Gastroesophageal sphincter (tissue), 4 donors: ENCODE measurements around the gene EEIG2. TPM values are rescaled to one million over a fixed set of nuclear protein-coding genes. Genes with fewer than 3 reads are reported as not detected.
A peak's percentile ranks its signal among the peaks of the same experiment; 100 is the strongest.

Experiments used
- ATAC-seq: fragments of 150-250 bp; one replicate; pipeline ENCODE4 v1.9.1; 2016; ENCODE audit warnings: mild to moderate bottlenecking, moderate library complexity
- H3K27ac ChIP-seq, 4 donors: fragments of 200-600 bp; sonication (generic) in 3 of 4; 1 replicate in 3 of 4; 2 replicates in 1 of 4; pipeline ENCODE4 v1.5.1; 2016 to 2019
- H3K27me3 ChIP-seq: fragments of 200-600 bp; sonication (generic); one replicate; pipeline ENCODE4 v1.5.1; 2019
- H3K36me3 ChIP-seq, 2 donors: fragments of 200-600 bp; sonication (generic); one replicate each; pipeline ENCODE4 v1.5.1; 2019; ENCODE audit warnings: control low read depth in 1 of 2
- H3K4me1 ChIP-seq, 3 donors: fragments of 200-600 bp; sonication (generic); 1 replicate in 2 of 3; 2 replicates in 1 of 3; pipeline ENCODE4 v1.5.1; 2016 to 2019; ENCODE audit warnings: control low read depth in 2 of 3
- H3K4me3 ChIP-seq, 2 donors: fragments of 200-600 bp; sonication (generic); one replicate each; pipeline ENCODE4 v1.5.1; 2019; ENCODE audit warnings: mild to moderate bottlenecking in 1 of 2, moderate library complexity in 1 of 2
- H3K9me3 ChIP-seq, 3 donors: fragments of 200-600 bp; sonication (generic); one replicate each; pipeline ENCODE4 v1.5.1; 2017 to 2019; ENCODE audit warnings: control low read depth in 2 of 3
- EP300 ChIP-seq: sonication (generic); formaldehyde crosslinking; IDR thresholded peaks from one replicate; pipeline ENCODE4 v1.6.1; 2017; ENCODE audit warnings: antibody characterized with exemption, mild to moderate bottlenecking
- POLR2A ChIP-seq, 2 donors: fragments of 450-650 bp; IDR thresholded peaks; one replicate each; pipeline ENCODE4 v1.6.1; 2017; ENCODE audit warnings: antibody characterized with exemption in 2 of 2, mild to moderate bottlenecking in 2 of 2, moderate library complexity in 1 of 2
- POLR2AphosphoS5 ChIP-seq: sonication (generic); formaldehyde crosslinking; IDR thresholded peaks from one replicate; pipeline ENCODE4 v1.6.1; 2017; ENCODE audit warnings: antibody characterized with exemption
- WGBS, 2 donors: methylation state at CpG; one replicate each; pipeline ENCODE4 v1.1.5; 2018; ENCODE audit warnings: low coverage in 1 of 2; 5-methylcytosine and 5-hydroxymethylcytosine counted together
- total RNA-seq, 4 donors: library from RNA; depleted of rRNA; stranded (reverse); fragments of >200 nt; gene quantifications; one replicate each; pipeline ENCODE4 v1.1.0, GENCODE V29; 2016
- TF ChIP-seq, protein P1 (sequence below), 4 experiments: fragments of 200-600 bp in 2 of 4; fragments of 450-650 bp in 2 of 4; sonication (generic) in 1 of 4; IDR thresholded peaks; one replicate each; pipeline ENCODE4 v1.5.1; 2017 to 2019; ENCODE audit warnings: antibody characterized with exemption in 4 of 4, mild to moderate bottlenecking in 2 of 4, moderate library complexity in 2 of 4

EEIG2 gene
- total RNA-seq, 4 donors from 2014 or later: 11.6 to 23.8 (median 14.9) TPM

DNA sequence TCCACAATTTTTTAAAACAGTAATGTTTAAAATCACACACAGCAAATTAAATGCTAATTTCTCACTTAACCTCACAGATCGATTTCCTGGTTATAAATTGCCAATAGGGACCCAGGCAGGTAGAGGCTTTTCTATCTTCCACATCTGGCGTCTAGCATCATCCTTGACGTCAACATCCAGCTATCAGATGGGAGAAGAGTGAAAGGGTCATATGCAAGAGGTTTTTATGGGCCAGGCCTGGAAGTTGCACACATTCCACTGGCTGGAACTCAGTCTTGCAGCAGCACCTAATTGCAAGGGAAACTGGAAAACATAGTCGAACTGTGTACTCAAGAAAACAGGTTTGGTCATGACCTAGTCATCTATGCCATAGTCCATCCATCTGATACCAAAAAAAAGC, 6.0 kb upstream of the EEIG2 start:
- Histone ChIP-seq H3K36me3 (no peaks in the 10 kb centered on the region), H3K9me3 (no peaks in the 10 kb centered on the region), H3K4me3 (no peak overlapping the region), H3K4me1 (no peaks in the 10 kb centered on the region), H3K27me3 (no peaks in the 10 kb centered on the region), H3K27ac (no peak overlapping the region)
- 79 to 85% methylated on average over 3 to 4 of the region's 4 CpGs for WGBS, 2 donors
- no peak for TF ChIP-seq POLR2A (IDR thresholded peaks at IDR 0.05)
- TF ChIP-seq EP300: no peak
- TF ChIP-seq, protein P1, sequence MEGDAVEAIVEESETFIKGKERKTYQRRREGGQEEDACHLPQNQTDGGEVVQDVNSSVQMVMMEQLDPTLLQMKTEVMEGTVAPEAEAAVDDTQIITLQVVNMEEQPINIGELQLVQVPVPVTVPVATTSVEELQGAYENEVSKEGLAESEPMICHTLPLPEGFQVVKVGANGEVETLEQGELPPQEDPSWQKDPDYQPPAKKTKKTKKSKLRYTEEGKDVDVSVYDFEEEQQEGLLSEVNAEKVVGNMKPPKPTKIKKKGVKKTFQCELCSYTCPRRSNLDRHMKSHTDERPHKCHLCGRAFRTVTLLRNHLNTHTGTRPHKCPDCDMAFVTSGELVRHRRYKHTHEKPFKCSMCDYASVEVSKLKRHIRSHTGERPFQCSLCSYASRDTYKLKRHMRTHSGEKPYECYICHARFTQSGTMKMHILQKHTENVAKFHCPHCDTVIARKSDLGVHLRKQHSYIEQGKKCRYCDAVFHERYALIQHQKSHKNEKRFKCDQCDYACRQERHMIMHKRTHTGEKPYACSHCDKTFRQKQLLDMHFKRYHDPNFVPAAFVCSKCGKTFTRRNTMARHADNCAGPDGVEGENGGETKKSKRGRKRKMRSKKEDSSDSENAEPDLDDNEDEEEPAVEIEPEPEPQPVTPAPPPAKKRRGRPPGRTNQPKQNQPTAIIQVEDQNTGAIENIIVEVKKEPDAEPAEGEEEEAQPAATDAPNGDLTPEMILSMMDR (IDR thresholded peaks at IDR 0.05): no peak
- no peak for TF ChIP-seq POLR2AphosphoS5
- no peak for ATAC-seq

DNA sequence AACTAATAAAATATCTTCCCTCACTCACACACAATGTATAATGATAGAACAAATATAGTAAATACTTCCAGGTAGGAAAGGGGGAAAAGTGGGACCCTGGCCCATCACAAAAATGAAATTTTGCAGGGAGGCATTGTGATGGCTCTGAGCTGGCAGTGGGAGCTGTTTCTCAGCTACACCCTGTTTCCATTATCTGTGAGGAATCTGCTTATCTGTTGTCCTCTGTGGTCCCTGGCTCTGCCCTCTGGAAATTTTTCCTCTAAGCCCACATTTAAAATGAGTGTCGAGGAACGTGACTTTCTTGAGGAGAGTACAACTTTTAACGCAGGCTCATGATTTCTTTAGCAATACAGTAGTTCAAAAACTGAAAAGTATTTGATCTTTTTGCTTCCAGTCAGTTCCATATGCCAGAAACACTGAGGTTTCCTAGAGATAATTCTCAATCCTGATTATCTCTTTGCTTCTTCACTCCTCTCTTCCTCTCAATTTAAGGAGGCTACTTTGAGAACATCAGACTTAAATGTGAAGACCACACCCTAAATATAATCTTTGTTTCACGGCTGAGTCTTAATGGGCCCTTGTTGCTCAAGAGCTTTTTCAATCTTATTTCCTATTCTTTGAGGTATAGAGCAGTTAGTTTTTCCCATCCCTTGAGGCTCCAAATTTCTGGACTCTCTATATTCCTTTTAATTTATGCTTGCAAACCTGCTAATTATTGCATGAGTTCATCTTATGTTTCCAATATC, 5.0 kb upstream of the EEIG2 start:
- H3K4me1 ChIP-seq: peaks cover 0 to 5% (median 0%) of the 10 kb centered on the region in 3 donors
- H3K27me3 ChIP-seq: no peaks in the 10 kb centered on the region
- TF ChIP-seq EP300: no peak
- no peak overlapping the region for H3K27ac ChIP-seq
- ATAC-seq: no peak
- H3K36me3 ChIP-seq: no peaks in the 10 kb centered on the region
- no peak overlapping the region for H3K4me3 ChIP-seq
- WGBS, 2 donors: 66 to 88% methylated on average over 4 of the region's 4 CpGs
- no peaks in the 10 kb centered on the region for H3K9me3 ChIP-seq

DNA sequence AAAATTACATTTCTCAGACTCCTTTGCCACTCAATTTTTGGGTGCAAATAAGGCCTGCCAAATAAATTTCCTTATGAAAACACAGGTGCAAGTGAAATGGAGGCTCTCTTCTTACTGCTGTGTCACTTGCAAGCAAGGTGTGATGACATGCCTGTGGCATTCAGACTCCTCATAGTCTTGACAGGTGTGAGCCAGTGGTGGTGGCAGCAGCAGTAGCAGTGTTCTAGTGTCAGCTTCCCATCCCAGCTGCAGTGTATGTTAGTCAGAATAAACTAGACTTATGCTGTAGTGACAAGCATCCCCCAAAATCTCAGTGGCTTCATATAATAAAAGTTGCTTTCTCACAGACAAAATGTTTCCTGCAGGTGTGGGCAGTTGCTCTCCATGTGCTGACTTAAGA, 3.8 kb upstream of the EEIG2 start:
- no peak overlapping the region for H3K4me3 ChIP-seq
- ATAC-seq: no peak
- no peaks in the 10 kb centered on the region for H3K9me3 ChIP-seq
- no peaks in the 10 kb centered on the region for H3K27me3 ChIP-seq
- H3K36me3 ChIP-seq: no peaks in the 10 kb centered on the region
- TF ChIP-seq EP300 (no peak), POLR2A (IDR thresholded peaks at IDR 0.05) (no peak), POLR2AphosphoS5 (no peak)
- TF ChIP-seq, protein P1 (IDR thresholded peaks at IDR 0.05): no peak
- peaks cover 0 to 13% (median 2%) of the 10 kb centered on the region in 3 donors for H3K4me1 ChIP-seq
- H3K27ac ChIP-seq: peak overlapping the region in 2 of 4 donors; percentile 2 to 20

DNA sequence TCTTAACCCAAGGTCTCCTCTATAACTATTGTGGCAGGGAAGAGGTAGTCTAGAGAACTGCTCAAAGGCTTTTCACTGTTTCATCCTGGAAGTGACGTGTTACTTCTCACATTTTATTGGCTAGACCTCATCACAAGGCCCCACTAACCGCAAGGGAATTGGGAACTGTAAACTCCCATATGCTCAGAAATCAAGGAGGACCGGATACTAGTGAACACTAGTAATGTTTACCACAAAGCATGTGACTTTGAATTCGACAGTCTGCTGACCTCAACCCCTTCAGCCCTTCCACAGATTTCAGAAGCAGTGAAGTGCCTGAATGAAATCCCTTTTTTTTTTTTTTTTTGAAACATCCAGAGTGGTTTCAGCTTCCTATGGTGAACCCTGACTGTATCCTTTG, 3.4 kb upstream of the EEIG2 start:
- H3K36me3 ChIP-seq: no peaks in the 10 kb centered on the region
- ATAC-seq: no peak
- peaks cover 0 to 17% (median 6%) of the 10 kb centered on the region in 3 donors for H3K4me1 ChIP-seq
- no peak overlapping the region for H3K4me3 ChIP-seq
- H3K27me3 ChIP-seq: no peaks in the 10 kb centered on the region
- H3K27ac ChIP-seq: peak overlapping the region in 1 of 4 donors; percentile 20
- TF ChIP-seq POLR2AphosphoS5: no peak
- no peak for TF ChIP-seq EP300
- no peak for TF ChIP-seq POLR2A (IDR thresholded peaks at IDR 0.05)
- TF ChIP-seq, protein P1 (IDR thresholded peaks at IDR 0.05): no peak
- WGBS, 2 donors: 81 to 84% methylated on average over 4 of the region's 4 CpGs
- no peaks in the 10 kb centered on the region for H3K9me3 ChIP-seq

DNA sequence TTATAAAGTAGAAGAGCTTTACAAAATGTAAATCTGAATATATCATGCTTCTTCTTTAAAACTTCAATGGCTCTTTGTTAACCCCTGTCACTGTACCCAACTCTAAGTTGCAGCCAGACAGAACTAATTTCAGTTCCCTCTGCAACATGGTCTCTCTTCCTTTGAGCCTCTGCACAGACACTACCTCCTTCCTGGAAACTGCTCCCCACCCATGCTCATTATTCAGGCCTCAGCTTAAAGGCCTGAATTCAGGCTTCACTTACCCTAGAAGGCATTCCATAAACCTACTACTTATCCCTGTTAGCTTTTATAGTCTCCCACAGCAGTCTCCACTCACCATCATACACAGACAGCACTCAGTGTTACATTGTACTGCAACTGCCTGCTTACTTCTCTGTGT, 2.6 kb upstream of the EEIG2 start:
- Histone ChIP-seq H3K9me3 (no peaks in the 10 kb centered on the region), H3K4me1 (peaks cover 0 to 25% (median 6%) of the 10 kb centered on the region in 3 donors), H3K27me3 (no peaks in the 10 kb centered on the region), H3K4me3 (no peak overlapping the region), H3K27ac (no peak overlapping the region), H3K36me3 (no peaks in the 10 kb centered on the region)
- no peak for TF ChIP-seq EP300
- no peak for TF ChIP-seq POLR2AphosphoS5
- TF ChIP-seq POLR2A (IDR thresholded peaks at IDR 0.05): no peak
- TF ChIP-seq, protein P1 (IDR thresholded peaks at IDR 0.05): no peak
- ATAC-seq: no peak
